Endothelial cell of umbilical vein (primary cell): Measurements from ENCODE around the gene PLXDC2. TPM values are rescaled to one million over a fixed set of nuclear protein-coding genes. Genes with fewer than 3 reads are reported as not detected.

Experiments used
- BruUV-seq: library from RNA; stranded (reverse); fragments of 400-500 nt; replicated peaks from 2 replicates; lab custom pipeline; 2021; lab: Mats Ljungman, UMichigan
- CTCF ChIA-PET: fragments of 300-600, 350-600 bp; sonication (Branson Sonifier 250); formaldehyde crosslinking; loops from one replicate; lab custom pipeline; 2021; ENCODE audit warnings: antibody characterized with exemption, inconsistent platforms; lab: Charles Lee
- POLR2A ChIA-PET: fragments of 300-600, 350-600 bp; sonication (Branson Sonifier 250); formaldehyde crosslinking; loops from one replicate; lab custom pipeline; 2021; ENCODE audit warnings: antibody characterized with exemption, inconsistent platforms; lab: Charles Lee
- DNase-seq: peaks from one replicate; pipeline ENCODE4 v3.0.0-alpha.2; 2011; ENCODE audit warnings: low read depth, low spot score
- FAIRE-seq: peaks from 2 replicates; lab custom pipeline; 2011; peaks lifted over from hg19 to GRCh38; lab: Jason Lieb, UNC
- H2AFZ ChIP-seq: 2 replicates; pipeline ENCODE4 v1.6.0; 2012; ENCODE audit warnings: low read depth, low read length, control low read depth, inconsistent platforms
- H3K27ac ChIP-seq: 2 replicates; pipeline ENCODE4 v1.5.1; 2011; ENCODE audit warnings: low read depth, mild to moderate bottlenecking, control low read depth, low read length, moderate library complexity; ENCODE audit not compliant: insufficient read depth
- H3K27me3 ChIP-seq, 2 experiments: 2 replicates each; pipeline versions ENCODE4 v1.6.0 to v1.6.1; 2011; ENCODE audit warnings: low read length in 2 of 2, mixed read lengths in 1 of 2; ENCODE audit not compliant: control insufficient read depth in 2 of 2, insufficient read depth in 2 of 2
- H3K36me3 ChIP-seq, 2 experiments: 2 replicates in 1 of 2; 3 replicates in 1 of 2; pipeline ENCODE4 v1.5.1; 2011; ENCODE audit warnings: low read length in 2 of 2, mild to moderate bottlenecking in 1 of 2, moderate library complexity in 1 of 2; ENCODE audit not compliant: control insufficient read depth in 2 of 2, insufficient read depth in 2 of 2; ENCODE audit errors: extremely low read depth in 1 of 2
- H3K4me1 ChIP-seq: 3 replicates; pipeline ENCODE4 v1.5.1; 2011; ENCODE audit warnings: mild to moderate bottlenecking, low read length; ENCODE audit not compliant: control insufficient read depth, insufficient read depth; ENCODE audit errors: extremely low read depth
- H3K4me2 ChIP-seq: 2 replicates; pipeline ENCODE4 v1.6.1; 2011; ENCODE audit warnings: low read length, control low read depth, mixed read lengths; ENCODE audit not compliant: insufficient read depth
- H3K4me3 ChIP-seq, 3 experiments: fragments of 200-600 bp in 1 of 3; sonication (generic), shearing (Covaris generic) in 1 of 3; replicated peaks in 1 of 3; 2 replicates each; pipeline ENCODE4 v1.5.1; 2011 to 2016; ENCODE audit warnings: control low read depth in 3 of 3, low read length in 3 of 3, mild to moderate bottlenecking in 2 of 3, inconsistent platforms in 1 of 3, low read depth in 1 of 3, moderate library complexity in 1 of 3; ENCODE audit not compliant: insufficient read depth in 1 of 3
- H3K79me2 ChIP-seq: 2 replicates; pipeline ENCODE4 v1.6.0; 2012; ENCODE audit warnings: low read length, inconsistent platforms; ENCODE audit not compliant: control insufficient read depth, insufficient read depth
- H3K9ac ChIP-seq: replicated peaks from 2 replicates; pipeline ENCODE3; 2011; ENCODE audit warnings: low read length, control low read depth; ENCODE audit not compliant: insufficient read depth; ENCODE audit errors: extremely low read depth
- H3K9me1 ChIP-seq: replicated peaks from 3 replicates; pipeline ENCODE4 v1.6.0; 2011; ENCODE audit warnings: mild to moderate bottlenecking, low read length; ENCODE audit not compliant: control insufficient read depth, insufficient read depth; ENCODE audit errors: extremely low read depth
- H3K9me3 ChIP-seq: replicated peaks from 2 replicates; pipeline ENCODE4 v1.5.1; 2012; ENCODE audit warnings: low read length, inconsistent platforms; ENCODE audit not compliant: control insufficient read depth, insufficient read depth
- H4K20me1 ChIP-seq: replicated peaks from 2 replicates; pipeline ENCODE3; 2011; ENCODE audit warnings: mild to moderate bottlenecking, low read length; ENCODE audit not compliant: control insufficient read depth, insufficient read depth; ENCODE audit errors: extremely low read depth
- CTCF ChIP-seq, 2 donors: IDR thresholded peaks; 1 replicate in 1 of 2; 2 replicates in 1 of 2; pipeline ENCODE4 v1.5.1; 2011; ENCODE audit warnings: low read length in 2 of 2, mild to moderate bottlenecking in 2 of 2, moderate library complexity in 2 of 2, control low read depth in 1 of 2, inconsistent platforms in 1 of 2, low read depth in 1 of 2; ENCODE audit not compliant: insufficient read depth in 1 of 2; ENCODE audit errors: extremely low read depth in 1 of 2
- EZH2 ChIP-seq: IDR thresholded peaks from 2 replicates; pipeline ENCODE4 v1.6.1; 2012; ENCODE audit warnings: borderline replicate concordance, low read depth, mild to moderate bottlenecking, moderate library complexity, low read length, inconsistent platforms; ENCODE audit not compliant: severe bottlenecking
- FOS ChIP-seq: IDR thresholded peaks from 2 replicates; pipeline ENCODE4 v1.6.1; 2011; ENCODE audit warnings: mild to moderate bottlenecking, low read length, moderate library complexity, borderline replicate concordance; ENCODE audit not compliant: insufficient read depth
- GATA2 ChIP-seq: IDR thresholded peaks from 2 replicates; pipeline ENCODE4 v1.7.0; 2011; ENCODE audit warnings: low read depth, mild to moderate bottlenecking, moderate library complexity, mixed read lengths, low read length; ENCODE audit not compliant: insufficient read length, insufficient read depth
- JUN ChIP-seq: IDR thresholded peaks from 2 replicates; pipeline ENCODE4 v1.6.1; 2011; ENCODE audit warnings: borderline replicate concordance, low read depth; ENCODE audit not compliant: insufficient read length, insufficient read depth
- MYC ChIP-seq: IDR thresholded peaks from one replicate; pipeline ENCODE4 v1.6.1; 2011; ENCODE audit warnings: mild to moderate bottlenecking, low read depth, low read length
- POLR2A ChIP-seq: IDR thresholded peaks from 2 replicates; pipeline ENCODE4 v1.6.1; 2012; ENCODE audit warnings: low read depth, mild to moderate bottlenecking, control low read depth, low read length
- POLR2AphosphoS5 ChIP-seq: IDR thresholded peaks from 2 replicates; pipeline ENCODE4 v1.6.1; 2012; ENCODE audit warnings: low read depth, mild to moderate bottlenecking, control low read depth, low read length, moderate library complexity; ENCODE audit not compliant: insufficient read depth
- dilution Hi-C: fragments of 300-500 bp; cut with MboI; formaldehyde crosslinking; loops from one replicate; pipeline ENCODE4 v1.15.0; 2019; ENCODE audit warnings: low sequenced_read_pairs; ENCODE audit not compliant: extremely low pct_ligation_motif_present
- intact Hi-C: fragments of 100-400 bp; cut with micrococcal nuclease; formaldehyde crosslinking; loops from one replicate; pipeline ENCODE4 v1.10.0; 2022
- polyA plus RNA-seq, 4 experiments: library from polyadenylated mRNA; depleted of rRNA in 3 of 4; stranded (reverse) in 3 of 4; unstranded in 1 of 4; fragments of >200 nt; gene quantifications; 2 replicates each; pipeline versions ENCODE4 v1.2.1 to v1.2.3, GENCODE V29; 2011 to 2012; ENCODE audit warnings: missing spikeins in 1 of 4
- total RNA-seq: library from RNA; stranded (reverse); gene quantifications from 2 replicates; pipeline ENCODE4 v1.2.3, GENCODE V29; 2021
- TF ChIP-seq, protein P1 (sequence below): IDR thresholded peaks from 2 replicates; pipeline ENCODE4 v1.6.1; 2011; ENCODE audit not compliant: insufficient read depth, insufficient read length

Gene PLXDC2
- total and polyA plus RNA-seq, 2 donors (not counting 3 experiments of a cell fraction or from before 2014, with no cell fraction given) = 0.32 to 1.2 TPM

DNA sequence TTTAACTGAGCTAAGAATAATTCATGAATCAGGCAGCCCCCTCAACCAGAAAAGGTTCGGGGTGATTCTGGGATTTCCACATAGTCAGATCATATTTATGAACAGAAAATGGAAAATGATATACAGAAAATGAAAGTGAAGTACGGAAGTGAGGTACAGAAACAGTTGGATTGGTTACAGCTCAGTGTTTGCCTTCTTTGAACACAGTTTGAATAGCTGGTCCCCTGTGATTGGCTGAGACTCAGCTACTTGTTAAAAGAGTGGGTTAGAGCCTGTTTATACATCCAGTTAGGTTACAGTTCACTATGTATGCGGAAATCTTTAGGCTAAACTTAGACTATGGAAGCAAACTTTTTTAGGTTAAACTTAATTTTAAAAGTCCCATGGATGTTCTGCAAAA, 511.7 kb downstream of the PLXDC2 start:
- H3K4me2 ChIP-seq = no peak overlapping the region
- no peak overlapping the region for H3K9ac ChIP-seq
- POLR2A ChIA-PET = no interaction called here
- BruUV-seq = no TSS peak
- dilution Hi-C loops = no loop called here
- DNase-seq (no peak), FAIRE-seq (no peak)
- H3K9me1 ChIP-seq = no peaks in the 10 kb centered on the region
- peaks cover 4% of the 10 kb centered on the region for H3K9me3 ChIP-seq
- H2AFZ ChIP-seq = no peak overlapping the region
- H4K20me1 ChIP-seq = no peaks in the 10 kb centered on the region
- CTCF ChIA-PET = no interaction called here
- no peaks in the 10 kb centered on the region for H3K27me3 ChIP-seq
- no peaks in the 10 kb centered on the region for H3K4me1 ChIP-seq
- H3K27ac ChIP-seq = no peak overlapping the region
- no peaks in the 10 kb centered on the region for H3K36me3 ChIP-seq
- TF ChIP-seq POLR2AphosphoS5 (no peak), EZH2 (no peak), CTCF (IDR thresholded peaks at IDR 0.05; ENCODE audit: extremely low read depth in 1 of 2, insufficient read depth in 1 of 2, low read depth in 1 of 2, low read length in 2 of 2) (no peak), GATA2 (no peak), POLR2A (no peak), FOS (no peak), JUN (no peak), MYC (no peak)
- TF ChIP-seq, protein P1, sequence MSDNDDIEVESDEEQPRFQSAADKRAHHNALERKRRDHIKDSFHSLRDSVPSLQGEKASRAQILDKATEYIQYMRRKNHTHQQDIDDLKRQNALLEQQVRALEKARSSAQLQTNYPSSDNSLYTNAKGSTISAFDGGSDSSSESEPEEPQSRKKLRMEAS = no peak
- H3K79me2 ChIP-seq = no peaks in the 10 kb centered on the region
- no peak overlapping the region for H3K4me3 ChIP-seq
- intact Hi-C loops = no loop called here
